ENCODE data around the gene SERGEF. TPM values are rescaled to one million over a fixed set of nuclear protein-coding genes. Genes with fewer than 3 reads are reported as not detected.

SERGEF gene
- total RNA-seq, 1 experiment from 2014 or later: 28.7 TPM

DNA sequence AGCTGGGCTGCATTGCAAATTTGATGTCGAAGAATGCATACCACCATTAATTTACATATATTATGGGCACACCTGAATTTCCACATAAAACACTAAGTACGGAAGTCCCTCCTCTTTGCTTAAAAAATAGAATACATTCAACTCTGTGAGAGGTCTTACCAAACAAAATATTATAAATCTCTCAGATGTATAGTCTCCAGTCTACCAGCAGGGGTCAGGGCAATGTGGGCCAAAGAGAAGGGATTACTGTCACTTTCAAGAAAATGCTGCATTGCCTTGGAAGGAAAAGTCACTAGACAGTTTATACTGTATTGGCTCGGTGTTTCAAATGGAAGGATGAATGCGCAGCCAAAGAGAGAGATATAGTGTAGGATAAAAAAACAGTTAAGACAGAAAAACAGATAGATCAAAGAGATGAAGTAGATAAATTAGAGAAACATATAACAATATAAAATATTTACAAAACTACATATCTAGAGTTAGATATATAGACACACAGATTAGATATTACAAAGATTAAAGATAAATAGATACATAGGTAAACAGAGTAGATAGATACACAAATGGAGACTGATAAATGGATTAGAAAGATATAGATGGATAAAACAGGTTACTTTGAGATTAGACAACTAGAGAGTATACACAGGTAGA lies 20.9 kb downstream of the SERGEF start:
- peak; percentile 21 to 54 for DNase-seq
- CTCF ChIA-PET: interaction anchor here (0.7 kb wide), 1 partner anchor 11 kb away, joined by 4 read pairs; no protein-coding TSS in a partner anchor

DNA sequence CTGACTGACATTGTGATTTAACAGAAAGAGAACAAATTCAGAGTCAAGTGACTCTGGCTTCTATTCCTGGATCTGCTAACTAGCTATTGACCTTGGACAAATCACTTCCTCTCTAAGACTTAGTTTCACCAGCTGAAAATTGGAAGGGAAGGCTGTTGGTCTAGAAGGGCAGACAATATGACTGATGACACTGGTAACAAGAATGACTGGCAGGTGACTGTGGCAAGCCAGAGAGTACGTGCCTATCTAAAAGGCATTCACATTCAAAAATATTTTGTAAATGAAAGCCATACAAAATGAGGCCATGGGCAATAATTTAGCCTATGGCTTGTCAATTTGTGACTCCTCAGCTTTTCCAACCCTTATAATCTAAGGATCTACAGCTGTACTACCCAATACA lies 23.5 kb downstream of the SERGEF start:
- H3K4me2 ChIP-seq: no peak overlapping the region
- peaks cover 8% of the 10 kb centered on the region; the same call in 1 of the 2 replicates for H3K36me3 ChIP-seq (ENCODE audit: low read depth)
- no peak overlapping the region for H3K27ac ChIP-seq
- ChIA-PET CTCF (no interaction called here), POLR2A (ENCODE audit: unreplicated experiment) (no interaction called here)
- H2AFZ ChIP-seq: no peak overlapping the region
- no TSS peak for BruUV-seq (replicated peaks)
- no peak for DNase-seq
- H3K27me3 ChIP-seq (ENCODE audit: insufficient read depth, low read depth): no peaks in the 10 kb centered on the region
- TF ChIP-seq, protein P1, sequence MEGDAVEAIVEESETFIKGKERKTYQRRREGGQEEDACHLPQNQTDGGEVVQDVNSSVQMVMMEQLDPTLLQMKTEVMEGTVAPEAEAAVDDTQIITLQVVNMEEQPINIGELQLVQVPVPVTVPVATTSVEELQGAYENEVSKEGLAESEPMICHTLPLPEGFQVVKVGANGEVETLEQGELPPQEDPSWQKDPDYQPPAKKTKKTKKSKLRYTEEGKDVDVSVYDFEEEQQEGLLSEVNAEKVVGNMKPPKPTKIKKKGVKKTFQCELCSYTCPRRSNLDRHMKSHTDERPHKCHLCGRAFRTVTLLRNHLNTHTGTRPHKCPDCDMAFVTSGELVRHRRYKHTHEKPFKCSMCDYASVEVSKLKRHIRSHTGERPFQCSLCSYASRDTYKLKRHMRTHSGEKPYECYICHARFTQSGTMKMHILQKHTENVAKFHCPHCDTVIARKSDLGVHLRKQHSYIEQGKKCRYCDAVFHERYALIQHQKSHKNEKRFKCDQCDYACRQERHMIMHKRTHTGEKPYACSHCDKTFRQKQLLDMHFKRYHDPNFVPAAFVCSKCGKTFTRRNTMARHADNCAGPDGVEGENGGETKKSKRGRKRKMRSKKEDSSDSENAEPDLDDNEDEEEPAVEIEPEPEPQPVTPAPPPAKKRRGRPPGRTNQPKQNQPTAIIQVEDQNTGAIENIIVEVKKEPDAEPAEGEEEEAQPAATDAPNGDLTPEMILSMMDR (conservative IDR thresholded peaks at IDR 0.05): no peak
- no peak for TF ChIP-seq EZH2 (IDR thresholded peaks at IDR 0.05; ENCODE audit: low read depth)
- H3K4me1 ChIP-seq (replicated peaks; ENCODE audit: insufficient read depth): 0 out of 2 replicates have a peak, but pooled peaks cover 4% of the 10 kb centered on the region
- no peaks in the 10 kb centered on the region for H3K9me2 ChIP-seq (ENCODE audit: insufficient read depth)
- intact Hi-C loops (cut with micrococcal nuclease; ENCODE audit: unreplicated experiment): no loop called here
- H4K20me1 ChIP-seq (ENCODE audit: insufficient read depth): no peaks in the 10 kb centered on the region
- H3K4me3 ChIP-seq: no peak overlapping the region
- no peaks in the 10 kb centered on the region for H3K9me3 ChIP-seq (ENCODE audit: insufficient read depth, low read depth)
- no peaks in the 10 kb centered on the region for H3K79me2 ChIP-seq (ENCODE audit: low read depth)
- H3F3A ChIP-seq (ENCODE audit: insufficient read depth, low read depth): 0 out of 2 replicates have a peak, but pooled peaks cover 6% of the 10 kb centered on the region

More for the DNA sequence above, 20.9 kb downstream of the SERGEF start:
- Histone ChIP-seq H3K27ac (no peak overlapping the region), H3K9me2 (ENCODE audit: insufficient read depth) (no peaks in the 10 kb centered on the region), H3K4me2 (no peak overlapping the region), H3F3A (ENCODE audit: insufficient read depth, low read depth) (0 out of 2 replicates have a peak, but pooled peaks cover 6% of the 10 kb centered on the region), H3K4me3 (no peak overlapping the region), H3K9me3 (ENCODE audit: insufficient read depth, low read depth) (no peaks in the 10 kb centered on the region), H3K4me1 (replicated peaks; ENCODE audit: insufficient read depth) (no peaks in the 10 kb centered on the region), H4K20me1 (ENCODE audit: insufficient read depth) (no peaks in the 10 kb centered on the region), H3K27me3 (ENCODE audit: insufficient read depth, low read depth) (no peaks in the 10 kb centered on the region), H3K36me3 (ENCODE audit: low read depth) (peaks cover 6% of the 10 kb centered on the region; the same call in 1 of the 2 replicates), H2AFZ (no peak overlapping the region), H3K79me2 (ENCODE audit: low read depth) (no peaks in the 10 kb centered on the region)
- POLR2A ChIA-PET (ENCODE audit: unreplicated experiment): no interaction called here
- intact Hi-C loops (cut with micrococcal nuclease; ENCODE audit: unreplicated experiment): loop anchor here (5.0 kb wide), 1 partner anchor 115 kb away; the partner anchor contains the start of gene SAAL1
- BruUV-seq (replicated peaks): no TSS peak
- TF ChIP-seq, protein P1 (conservative IDR thresholded peaks at IDR 0.05): peak; percentile 95
- no peak for TF ChIP-seq EZH2 (IDR thresholded peaks at IDR 0.05; ENCODE audit: low read depth)

DNA sequence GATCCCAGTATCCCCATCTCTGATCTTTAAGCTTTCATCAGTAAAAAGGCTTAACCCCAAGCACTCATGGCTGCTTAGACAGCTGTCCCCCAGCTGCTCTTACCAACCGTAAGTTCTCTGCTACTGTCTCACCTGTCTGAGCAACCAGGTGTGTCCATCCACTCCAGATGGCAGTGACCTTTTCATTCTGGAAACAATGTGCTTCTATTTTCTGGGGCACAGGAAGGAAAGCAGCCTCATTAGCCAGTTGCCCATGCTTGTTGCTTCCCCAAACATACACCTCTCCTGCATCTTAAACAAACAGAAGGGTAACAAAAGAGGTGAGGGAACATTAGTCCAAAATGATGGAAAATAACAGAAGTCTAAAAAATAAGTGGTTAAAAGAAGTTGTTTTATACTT lies 24.4 kb downstream of the SERGEF start:
- Histone ChIP-seq H3K4me1 (replicated peaks; ENCODE audit: insufficient read depth) (0 out of 2 replicates have a peak, but pooled peaks cover 4% of the 10 kb centered on the region), H3K9me2 (ENCODE audit: insufficient read depth) (no peaks in the 10 kb centered on the region), H3K36me3 (ENCODE audit: low read depth) (peaks cover 8% of the 10 kb centered on the region; the same call in 1 of the 2 replicates), H3K27me3 (ENCODE audit: insufficient read depth, low read depth) (no peaks in the 10 kb centered on the region), H2AFZ (no peak overlapping the region), H3K79me2 (ENCODE audit: low read depth) (no peaks in the 10 kb centered on the region), H3K27ac (no peak overlapping the region), H3F3A (ENCODE audit: insufficient read depth, low read depth) (0 out of 2 replicates have a peak, but pooled peaks cover 6% of the 10 kb centered on the region), H3K4me3 (no peak overlapping the region), H4K20me1 (ENCODE audit: insufficient read depth) (no peaks in the 10 kb centered on the region), H3K4me2 (no peak overlapping the region), H3K9me3 (ENCODE audit: insufficient read depth, low read depth) (no peaks in the 10 kb centered on the region)
- no peak for DNase-seq
- no TSS peak for BruUV-seq (replicated peaks)
- intact Hi-C loops (cut with micrococcal nuclease; ENCODE audit: unreplicated experiment): no loop called here
- no peak for TF ChIP-seq EZH2 (IDR thresholded peaks at IDR 0.05; ENCODE audit: low read depth)
- TF ChIP-seq, protein P1 (conservative IDR thresholded peaks at IDR 0.05): no peak
- POLR2A ChIA-PET (ENCODE audit: unreplicated experiment): interaction anchor here (0.6 kb wide), 1 partner anchor 127 kb away, joined by 4 read pairs; no protein-coding TSS in a partner anchor
- CTCF ChIA-PET: no interaction called here

Data from PC-9 (cell line).